Measurements from ENCODE around the gene MPEG1.

MPEG1 gene

DNA sequence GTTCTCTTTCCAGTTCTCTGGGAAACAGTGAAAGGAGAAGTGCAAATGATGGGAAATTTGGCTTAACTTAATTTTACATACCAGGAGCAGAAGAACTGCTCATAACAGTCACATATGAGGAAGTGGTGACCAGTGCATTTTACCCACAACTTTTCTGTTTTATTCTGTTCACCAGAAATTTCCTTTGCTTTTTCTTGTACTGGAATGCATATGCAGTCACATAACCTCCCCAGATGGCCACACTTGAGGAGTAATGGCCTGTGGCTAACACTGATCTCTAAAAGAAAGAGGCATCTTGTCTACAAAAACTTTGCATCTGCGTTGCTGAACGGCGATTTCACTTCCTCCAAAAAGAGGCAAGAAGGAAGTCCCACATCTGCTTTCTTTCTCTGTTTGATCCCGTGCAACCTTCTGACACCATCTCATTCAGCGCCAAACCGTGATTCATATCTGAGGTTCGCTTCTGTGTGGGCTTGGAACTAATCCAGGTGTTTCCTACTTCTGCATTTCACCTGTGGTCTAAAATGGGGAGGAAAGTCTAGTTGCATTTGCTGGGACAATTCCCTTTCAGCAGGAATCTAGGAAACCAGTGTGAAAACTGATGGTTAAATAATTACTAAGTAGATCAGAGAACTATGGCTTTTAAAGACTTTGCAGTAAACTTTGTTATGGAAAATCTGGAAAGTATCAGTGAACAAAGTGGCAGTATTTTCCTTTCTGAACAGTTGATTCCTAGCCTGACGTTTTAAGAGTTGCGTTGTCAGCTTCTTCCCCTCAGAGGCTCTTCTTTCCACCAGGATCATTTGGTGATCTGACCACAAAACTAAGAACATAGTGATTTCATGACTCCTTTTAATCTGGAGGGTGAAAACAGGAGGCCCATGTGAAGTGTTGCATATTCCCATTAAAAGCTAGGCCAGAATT lies 4.2 kb upstream of the MPEG1 start:
- DNase-seq = peak; percentile 88 to 96 (median 92)

DNA sequence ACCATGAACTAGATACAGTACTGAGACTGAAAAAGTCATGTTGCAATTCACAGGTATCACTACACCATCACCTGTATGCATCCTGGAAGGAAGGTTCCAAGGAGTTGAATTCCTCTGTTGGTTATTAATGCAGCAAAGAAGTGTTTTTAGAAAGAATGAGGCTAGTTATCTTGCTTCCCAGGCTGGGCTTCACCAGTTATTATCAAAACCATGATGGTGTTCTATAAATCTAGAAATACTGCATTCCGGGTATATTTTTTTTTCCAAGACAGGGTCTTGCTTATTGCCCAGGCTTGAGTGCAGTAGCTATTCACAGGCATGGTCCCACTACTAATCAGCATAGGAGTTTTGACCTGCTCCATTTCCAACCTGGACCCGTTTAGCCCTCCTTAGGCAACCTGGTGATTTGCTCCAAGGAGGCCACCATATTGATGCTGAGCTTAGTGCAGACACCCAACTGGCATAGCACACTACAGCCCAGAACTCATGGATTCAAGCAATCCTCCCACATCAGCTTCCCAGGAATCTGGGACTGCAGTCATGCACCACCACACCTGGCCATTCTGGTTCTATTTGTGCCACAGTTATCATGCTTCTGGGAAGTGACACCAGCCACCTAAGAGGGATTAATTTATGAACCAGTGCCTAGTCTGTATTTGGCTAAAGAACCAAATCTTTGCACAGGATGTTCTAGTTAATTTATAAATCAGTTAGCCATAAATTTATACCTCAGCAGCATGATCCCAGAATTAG lies 1.6 kb upstream of the MPEG1 start:
- DNase-seq = no peak

DNA sequence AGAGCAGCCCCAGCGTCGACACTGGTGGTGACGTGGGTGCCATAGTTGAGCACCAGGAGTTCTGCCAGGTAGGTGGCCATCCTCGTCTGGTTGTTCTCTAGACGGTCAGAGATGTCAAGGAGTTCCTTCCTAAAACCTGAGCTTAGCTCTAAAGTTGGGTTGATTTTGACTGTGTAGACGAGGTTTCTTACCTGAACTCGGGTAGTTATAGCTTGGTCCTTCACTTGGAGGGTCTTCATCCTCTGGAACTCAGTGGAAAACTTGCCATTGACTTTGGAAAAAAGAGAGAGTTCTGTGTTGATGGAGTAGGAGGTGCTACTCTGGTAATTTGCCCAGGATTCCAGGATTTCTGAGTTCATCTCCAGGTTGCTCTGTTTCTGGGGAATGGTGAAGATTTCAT lies 505 bp downstream of the MPEG1 start:
- no peak for DNase-seq

DNA sequence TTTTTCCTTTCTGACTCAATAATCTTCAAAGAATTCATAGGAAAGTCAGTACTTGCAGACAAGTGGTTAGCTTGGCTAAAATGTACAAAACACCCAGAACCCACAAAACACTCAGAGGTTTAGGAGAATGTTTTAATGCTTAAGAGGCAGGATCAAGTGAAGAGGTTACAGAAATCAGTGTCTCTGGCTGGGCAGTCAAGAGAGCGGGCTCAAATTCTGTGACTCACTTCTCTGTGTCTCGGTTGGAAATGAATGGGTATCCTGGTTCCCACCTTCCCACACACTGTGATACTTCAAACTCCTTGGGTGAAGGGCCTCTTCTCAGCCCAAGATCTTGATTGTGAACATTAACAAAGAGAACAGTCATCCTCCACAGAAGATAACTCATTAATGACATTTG lies 3.8 kb downstream of the MPEG1 start:
- DNase-seq = peak in 2 of 4 experiments; percentile 49 to 59

DNA sequence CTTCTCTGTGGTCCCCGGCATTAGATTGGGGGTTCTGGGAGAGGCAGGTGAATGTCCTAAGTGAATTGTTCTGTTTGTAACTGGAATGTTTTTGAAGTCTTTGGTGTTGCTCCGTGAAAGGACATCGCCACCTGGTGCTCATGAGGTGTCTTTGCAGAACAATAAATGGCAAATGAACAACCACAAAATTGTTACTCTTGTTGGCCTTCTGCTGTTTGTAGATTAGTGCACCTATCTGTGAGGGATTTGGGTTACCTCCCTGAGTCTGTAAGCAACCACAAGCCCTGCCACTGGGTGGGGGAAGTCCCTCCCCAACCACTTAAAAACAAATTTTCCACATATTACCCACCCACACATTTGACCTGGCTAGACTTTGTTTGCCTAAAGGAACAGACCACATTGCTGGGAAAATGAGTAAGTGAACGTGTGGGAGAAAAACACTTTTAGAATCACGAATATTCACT lies 4.7 kb downstream of the MPEG1 start:
- peak; percentile 37 to 81 (median 76) for DNase-seq

DNA sequence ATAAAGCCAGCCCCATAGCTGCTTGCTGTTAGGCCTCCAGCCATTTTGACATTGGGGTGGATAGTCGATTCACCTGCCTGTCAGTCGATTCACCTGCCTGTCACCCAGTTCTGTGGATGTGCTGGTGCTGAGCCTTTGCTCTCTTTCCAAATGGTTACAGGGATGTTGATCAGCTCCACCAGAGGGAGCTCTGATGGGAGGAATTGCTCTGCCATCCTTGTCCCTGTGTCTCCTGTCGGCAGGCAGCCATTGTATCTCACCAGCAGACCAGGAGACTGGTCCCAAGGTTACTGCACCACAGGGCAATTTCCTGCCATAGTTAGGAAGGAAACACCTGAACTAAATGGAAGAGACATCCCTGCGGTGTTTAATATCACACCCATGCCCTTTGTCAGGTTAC lies 6.1 kb downstream of the MPEG1 start:
- peak; percentile 61 to 80 (median 76) for DNase-seq

DNA sequence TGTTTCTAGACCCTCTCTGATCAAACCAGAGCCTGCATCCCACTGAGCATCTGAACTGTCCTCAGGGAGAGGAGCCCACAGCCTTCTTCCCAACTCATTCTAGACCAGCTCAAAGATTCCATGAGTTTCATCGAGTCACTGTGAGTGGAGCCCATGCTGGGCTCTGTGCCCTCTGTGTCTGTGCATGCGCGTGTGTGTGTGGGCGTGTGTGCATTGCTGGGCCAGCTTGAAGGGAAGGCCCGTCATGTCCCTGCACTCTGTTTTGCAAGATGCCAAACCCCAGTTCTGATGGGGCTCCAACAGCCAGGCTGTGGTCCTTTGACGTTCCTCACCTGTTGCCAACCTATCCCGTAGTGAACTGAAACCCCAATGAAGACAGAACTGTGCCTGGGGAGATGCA lies 7.1 kb downstream of the MPEG1 start:
- peak in 2 of 4 experiments; percentile 57 to 65 for DNase-seq

DNA sequence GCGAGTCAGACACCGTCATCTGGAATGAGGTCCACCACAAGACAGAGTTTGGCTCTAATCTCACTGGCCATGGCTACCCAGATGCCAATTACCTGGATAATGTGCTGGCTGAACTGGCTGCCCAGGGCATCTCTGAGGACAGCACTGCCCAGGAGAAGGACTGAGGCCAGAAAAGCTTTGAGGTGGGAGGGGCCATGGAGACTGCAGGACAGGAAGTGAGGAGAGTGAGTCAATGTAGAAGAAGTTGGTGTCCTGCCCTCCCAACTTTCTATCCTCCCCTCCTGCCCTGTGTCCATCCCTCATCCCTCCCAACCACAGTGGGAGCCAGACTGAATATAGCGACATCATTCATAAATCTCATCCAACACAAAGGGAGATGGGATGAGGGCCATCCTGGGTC lies 8.0 kb downstream of the MPEG1 start:
- DNase-seq = no peak

DNA sequence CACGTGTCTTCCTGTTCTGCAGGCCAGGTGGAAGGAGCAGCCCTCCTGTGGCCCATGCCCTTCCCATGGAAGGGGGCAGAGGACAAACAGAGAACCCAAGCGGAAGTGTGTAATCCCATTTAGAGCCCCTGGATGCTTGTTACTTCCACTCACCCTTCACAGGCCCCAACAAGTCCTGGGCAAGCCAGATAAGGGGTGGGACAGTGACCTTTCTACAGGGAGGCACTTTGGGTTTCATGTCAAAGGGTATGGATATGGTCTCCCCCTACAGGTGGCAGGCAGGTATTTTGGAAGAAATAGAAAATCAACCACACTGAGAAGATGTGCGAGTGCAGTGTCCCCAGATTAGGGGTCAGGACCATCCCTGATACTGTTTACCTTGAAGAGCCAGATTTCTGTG lies 11.4 kb downstream of the MPEG1 start:
- no peak for DNase-seq

DNA sequence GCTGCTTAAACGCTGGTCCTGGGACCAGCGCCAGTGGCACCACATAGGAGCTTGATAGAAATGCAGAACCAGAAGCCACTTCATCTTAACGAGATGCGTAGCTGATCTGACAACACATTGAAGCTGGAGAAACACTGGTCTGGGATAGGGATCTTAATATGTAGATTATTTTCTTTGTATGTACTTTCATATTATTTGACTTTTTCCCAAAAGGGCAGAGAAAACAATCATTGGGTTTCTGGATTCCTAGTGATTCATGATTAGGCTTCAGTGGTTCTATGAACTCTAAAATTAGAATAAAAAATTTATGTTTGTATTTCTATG lies 12.3 kb downstream of the MPEG1 start:
- peak in 2 of 4 experiments; percentile 69 to 79 for DNase-seq

DNA sequence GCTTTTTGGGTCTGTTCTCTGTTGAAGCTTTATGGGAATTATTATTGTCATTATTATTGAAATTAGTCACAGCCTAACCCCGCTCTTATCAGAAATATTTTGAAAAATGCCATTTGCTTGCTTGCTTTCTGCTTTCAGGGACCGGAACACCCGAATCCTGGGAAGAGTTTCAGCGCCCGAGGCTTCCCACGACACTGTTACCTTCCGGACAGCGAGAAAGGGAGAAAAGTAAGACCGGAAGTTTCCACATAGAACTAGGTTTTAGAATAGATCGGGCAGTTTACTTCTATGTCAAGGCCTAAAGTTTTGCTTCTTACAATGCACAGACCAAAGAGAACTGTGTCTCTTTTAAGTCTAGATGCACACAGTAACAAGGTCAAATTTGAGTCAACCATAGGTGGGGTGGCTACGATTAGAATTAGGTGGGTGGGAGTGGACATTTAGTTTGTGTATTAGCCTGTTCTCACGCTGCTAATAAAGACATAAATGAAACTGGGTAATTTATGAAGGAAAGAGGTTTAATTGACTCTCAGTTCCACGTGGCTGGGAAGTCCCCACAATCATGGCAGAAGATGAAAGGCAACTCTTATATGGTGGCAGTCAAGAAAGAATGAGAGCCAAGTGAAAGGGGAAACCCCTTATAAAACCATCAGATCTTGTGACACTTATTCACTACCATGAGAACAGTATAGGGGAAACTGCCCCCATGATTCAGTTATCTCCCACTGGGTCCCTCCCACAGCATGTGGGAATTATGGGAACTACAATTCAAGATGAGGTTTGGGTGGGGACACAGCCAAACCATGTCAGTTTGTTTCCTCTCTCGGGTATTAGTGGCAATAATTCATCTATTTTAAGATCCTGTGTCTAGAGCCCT lies 12.9 kb downstream of the MPEG1 start:
- DNase-seq = peak in 3 of 4 experiments; percentile 56 to 83 (median 75)

DNA sequence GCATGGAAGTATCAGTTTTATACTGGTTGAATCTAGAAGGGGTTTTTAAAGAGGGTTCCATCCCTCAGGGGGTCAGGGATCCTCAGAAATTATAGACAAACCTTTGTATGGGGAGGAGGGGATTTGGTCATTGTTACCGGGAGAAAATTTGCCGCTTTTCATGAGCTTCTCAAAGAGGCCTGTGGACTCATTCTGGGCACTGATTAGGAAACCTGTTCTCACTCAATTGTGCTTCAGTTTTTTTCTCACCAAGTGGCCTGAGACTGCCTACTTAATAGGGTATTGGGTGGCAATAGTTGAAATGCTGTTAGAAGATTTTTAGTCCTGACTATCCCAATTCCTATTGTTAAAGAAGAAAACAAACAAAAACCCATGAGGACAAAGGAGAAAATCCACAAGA lies 14.0 kb downstream of the MPEG1 start:
- no peak for DNase-seq

DNA sequence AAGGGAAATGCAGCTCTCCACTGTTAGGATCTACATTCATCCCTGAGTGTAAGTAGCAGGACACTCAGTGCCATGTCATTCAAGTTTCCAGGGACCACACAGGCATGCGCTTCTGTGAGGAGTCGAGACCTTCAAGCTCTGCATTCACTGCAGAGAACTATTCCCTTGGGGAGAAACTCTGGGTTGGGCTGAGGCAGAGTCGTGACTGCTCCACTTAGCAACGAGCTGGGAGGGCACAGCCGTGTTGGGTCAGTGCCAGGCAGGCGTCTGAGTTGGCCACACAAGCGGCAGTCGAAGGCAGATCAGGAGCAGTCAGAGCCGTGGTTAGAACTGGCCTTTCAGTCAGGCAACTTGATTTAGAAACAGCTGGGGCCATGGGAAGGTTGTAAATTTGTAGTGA lies 14.7 kb downstream of the MPEG1 start:
- DNase-seq = peak; percentile 31 to 62 (median 52)

DNA sequence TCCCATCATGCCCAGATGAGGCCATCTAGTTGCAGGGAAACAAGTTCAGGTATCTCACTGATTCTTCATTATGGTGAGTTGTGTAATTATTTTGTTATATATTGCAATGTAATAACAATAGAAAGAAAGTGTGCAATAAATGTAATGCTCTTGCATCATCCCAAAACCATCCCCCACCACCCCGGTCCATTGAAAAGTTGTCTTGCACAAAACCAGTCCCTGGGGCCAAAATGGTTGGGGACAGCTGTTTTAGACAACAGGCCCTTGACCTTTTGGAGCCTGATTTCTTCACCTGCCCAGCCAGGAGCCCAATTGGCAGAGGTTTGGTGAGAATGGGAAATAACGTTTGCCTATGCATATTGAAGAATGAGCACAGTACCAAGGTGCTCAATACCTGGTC lies 15.9 kb downstream of the MPEG1 start:
- DNase-seq = no peak

DNA sequence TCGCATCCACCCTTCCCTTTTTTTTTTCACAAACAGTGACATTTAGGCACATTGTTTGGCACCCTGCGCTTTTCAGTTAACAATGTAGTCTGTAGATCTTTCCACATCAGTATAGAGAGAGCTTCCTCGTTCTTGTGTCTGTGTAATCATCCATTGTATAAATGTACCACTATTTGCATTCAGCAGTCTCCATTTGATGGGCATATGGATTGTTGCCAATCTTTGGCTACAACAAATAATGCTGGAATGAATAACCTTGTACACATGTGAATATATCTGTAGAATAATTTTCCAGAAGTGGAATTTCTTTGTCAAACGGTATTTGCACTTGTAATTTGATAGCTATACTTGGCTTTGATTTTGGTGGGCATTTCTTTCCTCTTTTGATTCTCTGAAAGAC lies 17.1 kb downstream of the MPEG1 start:
- no peak for DNase-seq

DNA sequence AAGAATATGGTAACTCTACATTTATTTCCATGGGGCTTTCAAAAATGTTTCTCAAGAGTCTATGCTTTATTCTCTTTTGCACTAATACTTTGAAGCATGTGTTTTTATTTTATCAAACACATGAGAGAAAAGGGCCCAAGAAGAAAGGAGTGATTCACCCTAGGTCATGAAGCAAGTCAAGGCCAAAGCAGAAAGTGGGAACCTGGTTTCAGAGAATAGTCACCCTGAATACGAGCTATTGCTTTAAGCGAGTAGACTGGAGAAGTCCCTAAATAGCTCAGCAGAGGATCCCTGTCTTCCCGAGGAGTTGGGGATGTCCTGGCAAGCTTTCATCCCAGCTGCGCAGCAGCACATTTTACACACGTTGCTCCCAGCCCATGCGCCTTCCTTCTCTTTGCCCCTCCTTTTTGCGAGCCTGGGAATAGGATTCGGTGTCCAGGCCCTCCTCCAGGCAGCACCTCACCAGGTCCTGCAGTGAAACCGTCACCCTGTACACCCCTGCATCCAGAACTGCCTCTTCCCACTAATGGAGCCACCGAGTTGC lies 19.1 kb downstream of the MPEG1 start:
- DNase-seq = peak in 2 of 4 experiments; percentile 50 to 52

DNA sequence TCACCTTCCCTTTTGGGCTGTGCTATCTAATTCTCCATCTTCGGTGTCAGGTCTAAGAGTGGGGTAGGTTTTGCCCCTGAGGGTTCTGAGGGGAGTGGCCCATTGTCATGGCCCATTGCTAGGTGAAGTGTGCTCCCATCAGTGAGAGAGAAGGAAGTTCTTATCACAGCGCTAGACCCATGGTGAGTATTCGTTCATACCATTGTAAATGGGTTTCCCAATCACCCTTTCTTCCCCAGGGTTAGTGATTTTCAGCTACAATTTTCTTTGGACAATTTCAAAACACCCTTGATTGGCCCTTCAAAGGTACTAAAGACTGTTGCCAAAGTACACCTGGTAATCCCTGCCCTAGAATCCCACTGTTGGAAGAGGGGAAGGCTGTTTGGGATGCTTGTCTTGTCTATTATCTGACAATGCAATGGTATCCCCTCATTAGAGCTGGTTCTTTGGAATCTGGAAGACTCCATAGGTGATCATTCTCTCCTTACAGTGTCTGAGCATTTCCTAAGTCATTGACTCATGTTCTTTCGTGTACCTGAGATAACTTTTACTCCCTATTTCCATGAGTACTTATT lies 20.2 kb downstream of the MPEG1 start:
- DNase-seq = no peak

DNA sequence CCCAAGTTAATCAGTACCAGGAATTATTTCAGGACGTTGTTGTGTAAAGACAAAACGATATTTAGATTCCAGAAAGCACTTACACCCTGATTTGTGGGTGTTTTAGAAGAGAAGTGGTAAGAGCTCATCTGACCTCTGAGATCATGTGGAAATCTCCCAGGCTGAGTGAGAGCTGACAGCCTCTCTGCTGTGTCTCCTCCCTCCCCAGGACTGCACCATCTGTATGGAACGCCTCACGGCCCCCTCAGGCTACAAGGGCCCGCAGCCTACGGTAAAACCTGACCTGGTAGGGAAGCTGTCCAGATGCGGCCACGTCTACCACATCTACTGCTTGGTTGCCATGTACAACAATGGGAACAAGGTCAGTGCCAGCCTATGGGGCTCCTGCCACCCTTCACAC lies 20.8 kb downstream of the MPEG1 start:
- peak; percentile 40 to 71 (median 67) for DNase-seq

DNA sequence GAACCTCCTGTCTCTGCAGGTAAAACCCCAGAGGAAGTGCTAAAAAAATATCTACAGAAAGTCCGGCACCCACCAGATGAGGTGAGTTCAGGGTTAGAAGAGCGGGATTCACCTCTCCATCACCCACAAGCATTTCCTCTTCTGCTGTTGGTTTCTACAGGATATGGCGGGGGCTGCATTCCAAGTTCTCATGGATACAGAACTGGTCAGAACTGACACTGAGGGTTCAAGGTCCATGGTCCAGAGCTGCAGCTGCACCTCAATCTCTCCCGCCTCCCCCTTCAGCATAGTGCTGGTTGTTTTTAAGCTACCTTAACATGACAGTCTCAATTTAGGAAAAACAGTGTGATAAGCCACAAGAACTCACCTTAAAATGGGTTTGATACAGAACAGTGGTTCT lies 21.6 kb downstream of the MPEG1 start:
- DNase-seq = no peak

DNA sequence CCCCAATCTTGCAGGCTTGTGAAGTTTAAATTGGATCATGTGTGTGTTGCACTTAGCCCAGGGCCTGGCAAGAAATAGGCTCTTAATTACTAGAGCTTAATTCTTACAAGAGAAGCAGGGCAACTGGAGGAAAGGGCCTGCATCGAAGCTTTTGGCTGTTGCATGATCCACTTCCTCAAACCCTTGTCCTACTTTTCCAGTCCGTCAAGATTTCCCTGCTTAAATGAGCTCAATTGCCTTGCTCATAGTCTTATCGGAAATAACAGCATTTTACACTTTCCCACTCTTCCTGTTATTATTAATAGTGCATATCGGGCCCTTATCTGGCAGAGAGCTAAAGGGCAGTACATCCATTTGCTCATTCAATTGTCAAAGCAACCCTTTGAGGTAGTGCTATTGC lies 22.7 kb downstream of the MPEG1 start:
- DNase-seq = peak; percentile 49 to 71 (median 68)

DNA sequence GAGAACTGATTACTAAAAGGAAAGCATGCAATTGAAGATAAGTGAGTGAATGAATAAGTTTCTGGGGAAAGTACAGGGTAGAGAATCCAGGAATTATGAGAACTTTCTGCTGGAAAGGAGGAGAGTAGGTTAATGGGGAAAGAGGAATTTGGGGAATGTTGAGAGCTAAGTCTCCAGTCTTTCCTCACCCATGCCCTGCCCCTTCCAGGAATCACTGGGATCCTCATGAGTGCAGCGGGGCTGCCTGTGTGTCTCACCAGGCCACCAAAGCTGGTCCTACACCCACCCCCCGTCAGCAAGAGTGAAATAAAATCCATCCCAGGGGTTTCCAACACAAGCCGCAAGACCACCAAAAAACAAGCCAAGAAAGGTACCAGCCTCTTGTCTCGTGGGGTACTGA lies 23.8 kb downstream of the MPEG1 start:
- no peak for DNase-seq

DNA sequence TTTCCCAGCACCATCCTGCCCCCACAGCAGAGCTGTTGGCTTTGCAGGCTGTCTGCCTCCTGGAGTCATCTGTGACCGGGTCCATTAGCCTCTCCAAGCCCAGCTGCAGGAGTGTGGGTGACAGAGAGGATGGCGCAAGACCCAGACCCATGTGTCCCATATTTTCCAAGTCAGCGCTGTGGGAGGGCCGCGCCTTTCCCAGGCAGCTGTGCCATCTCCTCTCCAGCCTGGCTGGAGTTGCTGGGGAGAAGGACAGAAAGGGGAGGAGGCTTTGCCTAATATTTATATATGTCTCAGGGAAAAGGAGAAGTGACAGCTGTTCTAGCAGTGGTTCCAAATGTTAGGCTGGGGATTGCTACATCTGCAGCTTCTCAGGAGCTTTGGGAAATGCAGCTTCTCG lies 25.1 kb downstream of the MPEG1 start:
- DNase-seq = peak; percentile 66 to 83 (median 78)

Measured in suppressor macrophage (primary cell).